ENCODE measurements around the gene FLNC. TPM values are rescaled to one million over a fixed set of nuclear protein-coding genes. Genes with fewer than 3 reads are reported as not detected.
A peak's percentile ranks its signal among the peaks of the same experiment; 100 is the strongest.

The FLNC gene
- total RNA-seq, 1 experiment from 2014 or later: 0.10 TPM

- peak; percentile 66 for DNase-seq (ENCODE audit: low spot score)
Observed at GRCh38 chr7:128863433-128863989, 33.3 kb downstream of the FLNC start.

- DNase-seq (ENCODE audit: low spot score): no peak
Observed at GRCh38 chr7:128865303-128865702, 35.1 kb downstream of the FLNC start.

- DNase-seq (ENCODE audit: low spot score): no peak
Observed at GRCh38 chr7:128865996-128866877, 36.0 kb downstream of the FLNC start.

- no peak for DNase-seq (ENCODE audit: low spot score)
Observed at GRCh38 chr7:128867241-128867640, 37.0 kb downstream of the FLNC start.

GRCh38 chr7:128867842-128868623, 37.8 kb downstream of the FLNC start:
- DNase-seq (ENCODE audit: low spot score): no peak

- DNase-seq (ENCODE audit: low spot score): no peak
Observed at GRCh38 chr7:128868624-128869137, 38.5 kb downstream of the FLNC start.

- DNase-seq (ENCODE audit: low spot score): no peak
Observed at GRCh38 chr7:128869138-128869943, 39.1 kb downstream of the FLNC start.

GRCh38 chr7:128869944-128870285, 39.7 kb downstream of the FLNC start:
- DNase-seq (ENCODE audit: low spot score): no peak

GRCh38 chr7:128871050-128871449, 40.8 kb downstream of the FLNC start:
- no peak for DNase-seq (ENCODE audit: low spot score)

- no peak for DNase-seq (ENCODE audit: low spot score)
Observed at GRCh38 chr7:128872394-128872824, 42.2 kb downstream of the FLNC start.

GRCh38 chr7:128873234-128873633, 43.0 kb downstream of the FLNC start:
- DNase-seq (ENCODE audit: low spot score): no peak

GRCh38 chr7:128874140-128875031, 44.2 kb downstream of the FLNC start:
- no peak for DNase-seq (ENCODE audit: low spot score)

- no peak for DNase-seq (ENCODE audit: low spot score)
Observed at GRCh38 chr7:128875523-128875948, 45.3 kb downstream of the FLNC start.

GRCh38 chr7:128876127-128876526, 45.9 kb downstream of the FLNC start:
- DNase-seq (ENCODE audit: low spot score): no peak

- DNase-seq (ENCODE audit: low spot score): no peak
Observed at GRCh38 chr7:128876586-128876977, 46.4 kb downstream of the FLNC start.

GRCh38 chr7:128876978-128877755, 47.0 kb downstream of the FLNC start:
- DNase-seq (ENCODE audit: low spot score): no peak

- DNase-seq (ENCODE audit: low spot score): no peak
Observed at GRCh38 chr7:128877756-128878120, 47.5 kb downstream of the FLNC start.

- no peak for DNase-seq (ENCODE audit: low spot score)
Observed at GRCh38 chr7:128878226-128879105, 48.3 kb downstream of the FLNC start.

GRCh38 chr7:128879461-128879938, 49.3 kb downstream of the FLNC start:
- DNase-seq (ENCODE audit: low spot score): no peak
